Ascending aorta (tissue), 2 donors: ENCODE data around the gene PARP8. TPM values are rescaled to one million over a fixed set of nuclear protein-coding genes. Genes with fewer than 3 reads are reported as not detected.
"Not testable (repeated sequence)": the region's sequence is repeated elsewhere in the genome, so short reads cannot be mapped to it uniquely, and the experiment has no call there.

Experiments used
- DNase-seq, 2 donors: peaks; one replicate each; pipeline ENCODE4 v3.0.0-alpha.2; 2019; ENCODE audit warnings: low spot score in 2 of 2
- H3K27ac ChIP-seq, 2 donors: fragments of 200-600 bp; sonication (generic); one replicate each; pipeline ENCODE4 v1.5.1; 2016 to 2017; ENCODE audit warnings: mild to moderate bottlenecking in 1 of 2
- H3K27me3 ChIP-seq: fragments of 200-600 bp; sonication (generic); one replicate; pipeline ENCODE4 v1.5.1; 2017
- H3K36me3 ChIP-seq, 2 donors: fragments of 200-600 bp; sonication (generic); one replicate each; pipeline ENCODE4 v1.5.1; 2016
- H3K4me1 ChIP-seq, 2 donors: fragments of 200-600 bp; sonication (generic); one replicate each; pipeline ENCODE4 v1.5.1; 2016 to 2017; ENCODE audit warnings: mild to moderate bottlenecking in 1 of 2
- H3K4me3 ChIP-seq, 2 donors: fragments of 200-600 bp; sonication (generic); one replicate each; pipeline ENCODE4 v1.5.1; 2016 to 2017; ENCODE audit warnings: mild to moderate bottlenecking in 1 of 2
- H3K9me3 ChIP-seq, 2 donors: fragments of 200-600 bp; sonication (generic); one replicate each; pipeline ENCODE4 v1.5.1; 2016
- CTCF ChIP-seq, 3 experiments: fragments of 200-600 bp in 2 of 3; fragments of 450-650 bp in 1 of 3; sonication (generic) in 2 of 3; IDR thresholded peaks; one replicate each; pipeline ENCODE4 v1.5.1; 2016 to 2019; ENCODE audit warnings: antibody characterized with exemption in 3 of 3, mild to moderate bottlenecking in 1 of 3, moderate library complexity in 1 of 3
- intact Hi-C: fragments of 100-400 bp; cut with DNase I; formaldehyde crosslinking; loops from one replicate; pipeline ENCODE4 v1.15.1; 2023
- total RNA-seq: library from RNA; depleted of rRNA; stranded (reverse); fragments of >200 nt; gene quantifications from one replicate; pipeline ENCODE4 v1.1.0, GENCODE V29; 2016

The PARP8 gene
- 5.6 TPM for total RNA-seq

- DNase-seq = peak in 1 of 2 donors; percentile 81
- Histone ChIP-seq H3K27ac (peak within 1 kb of the TSS; percentile 92 to 95), H3K9me3 (no peaks in the 10 kb centered on the region), H3K27me3 (no peaks in the 10 kb centered on the region), H3K36me3 (no peaks in the 10 kb centered on the region), H3K4me3 (peak within 1 kb of the TSS; percentile 97 to 99), H3K4me1 (peaks cover 0 to 12% of the 10 kb centered on the region in 2 donors)
- no peak for TF ChIP-seq CTCF (IDR thresholded peaks at IDR 0.05)
- intact Hi-C loops = loop anchor here (5.0 kb wide), 1 partner anchor 81 kb away; no protein-coding TSS in a partner anchor
These were observed at the start of gene PARP8 for GRCh38 chr5:50666261-50667022. TSS of gene PARP8 (plus strand) at chr5:50666637. CDS start at chr5:50667096, 459 bp downstream.

GRCh38 chr5:50623666-50624065 lies 42.8 kb upstream of the PARP8 start:
- no peak overlapping the region for H3K27ac ChIP-seq
- DNase-seq = no peak
- intact Hi-C loops = no loop called here
- no peaks in the 10 kb centered on the region for H3K4me1 ChIP-seq
- TF ChIP-seq CTCF (IDR thresholded peaks at IDR 0.05) = no peak
- no peak overlapping the region for H3K4me3 ChIP-seq
- no peaks in the 10 kb centered on the region for H3K9me3 ChIP-seq
- no peaks in the 10 kb centered on the region for H3K27me3 ChIP-seq
- H3K36me3 ChIP-seq = no peaks in the 10 kb centered on the region

- H3K36me3 ChIP-seq, H3K27ac ChIP-seq, H3K27me3 ChIP-seq, intact Hi-C loops, H3K4me3 ChIP-seq, H3K9me3 ChIP-seq, H3K4me1 ChIP-seq: not testable (repeated sequence)
- DNase-seq = peak in 1 of 2 donors; percentile 18
These were observed 31.6 kb upstream of the PARP8 start for GRCh38 chr5:50634866-50635265.

GRCh38 chr5:50637576-50637975 lies 28.9 kb upstream of the PARP8 start:
- H3K4me3 ChIP-seq, H3K36me3 ChIP-seq, H3K27ac ChIP-seq, H3K27me3 ChIP-seq, H3K4me1 ChIP-seq, intact Hi-C loops, DNase-seq, H3K9me3 ChIP-seq: not testable (repeated sequence)

GRCh38 chr5:50646591-50646990 lies 19.8 kb upstream of the PARP8 start:
- no peak overlapping the region for H3K27ac ChIP-seq
- no peak overlapping the region for H3K4me3 ChIP-seq
- no peaks in the 10 kb centered on the region for H3K27me3 ChIP-seq
- DNase-seq = no peak
- H3K9me3 ChIP-seq = no peaks in the 10 kb centered on the region
- H3K36me3 ChIP-seq = no peaks in the 10 kb centered on the region
- no peaks in the 10 kb centered on the region for H3K4me1 ChIP-seq
- TF ChIP-seq CTCF (IDR thresholded peaks at IDR 0.05) = no peak
- intact Hi-C loops = no loop called here

- Histone ChIP-seq H3K27ac (no peak overlapping the region), H3K9me3 (no peaks in the 10 kb centered on the region), H3K4me1 (no peaks in the 10 kb centered on the region), H3K36me3 (no peaks in the 10 kb centered on the region), H3K27me3 (no peaks in the 10 kb centered on the region), H3K4me3 (no peak overlapping the region)
- intact Hi-C loops = no loop called here
- TF ChIP-seq CTCF (IDR thresholded peaks at IDR 0.05) = no peak
- no peak for DNase-seq
These were observed 18.7 kb upstream of the PARP8 start for GRCh38 chr5:50647726-50648125.
